ENCODE results near the gene VAMP4.
A peak's percentile ranks its signal among the peaks of the same experiment; 100 is the strongest.
"Not testable (repeated sequence)": the region's sequence is repeated elsewhere in the genome, so short reads cannot be mapped to it uniquely, and the experiment has no call there.

Gene VAMP4

GRCh38 chr1:171683870-171684269, 58.0 kb downstream of the VAMP4 start:
- DNase-seq = no peak

- DNase-seq = no peak
Observed at GRCh38 chr1:171680339-171680738, 61.5 kb downstream of the VAMP4 start.

- no peak for DNase-seq
Observed at GRCh38 chr1:171676823-171677222, 65.0 kb downstream of the VAMP4 start.

GRCh38 chr1:171674431-171675405, 67.1 kb downstream of the VAMP4 start:
- DNase-seq = no peak

GRCh38 chr1:171670739-171671138, 71.1 kb downstream of the VAMP4 start:
- no peak for DNase-seq

GRCh38 chr1:171668372-171668771, 73.5 kb downstream of the VAMP4 start:
- DNase-seq = no peak

GRCh38 chr1:171666114-171666769, 75.6 kb downstream of the VAMP4 start:
- no peak for DNase-seq

GRCh38 chr1:171664976-171665375, 76.9 kb downstream of the VAMP4 start:
- DNase-seq = no peak

GRCh38 chr1:171663854-171664575, 77.8 kb downstream of the VAMP4 start:
- DNase-seq = no peak

GRCh38 chr1:171663036-171663853, 78.6 kb downstream of the VAMP4 start:
- no peak for DNase-seq

- DNase-seq = no peak
Observed at GRCh38 chr1:171661076-171661650, 80.7 kb downstream of the VAMP4 start.

GRCh38 chr1:171656206-171656605, 85.7 kb downstream of the VAMP4 start:
- not testable (repeated sequence) for DNase-seq

GRCh38 chr1:171655746-171656116, 86.1 kb downstream of the VAMP4 start:
- no peak for DNase-seq

- peak; percentile 59 for DNase-seq
Observed at GRCh38 chr1:171654942-171655745, 86.7 kb downstream of the VAMP4 start.

GRCh38 chr1:171654201-171654941, 87.5 kb downstream of the VAMP4 start:
- no peak for DNase-seq

- DNase-seq = no peak
Observed at GRCh38 chr1:171653796-171654195, 88.1 kb downstream of the VAMP4 start.

- no peak for DNase-seq
Observed at GRCh38 chr1:171652234-171652822, 89.5 kb downstream of the VAMP4 start, which contains the start of gene MYOC. Gene MYOC, minus strand, starts transcription at chr1:171652688. Its CDS starts 77 bp downstream, at chr1:171652611.
